IMR-90 (cell line): ENCODE measurements around the gene PROSER2. TPM values are rescaled to one million over a fixed set of nuclear protein-coding genes. Genes with fewer than 3 reads are reported as not detected.

Experiments
- ATAC-seq: fragments of 200-7000 bp; cut with Tn5 transposase; 2 replicates; pipeline ENCODE4 v1.9.1; 2020; ENCODE audit warnings: low read depth, mild to moderate bottlenecking, moderate library complexity
- BruUV-seq: library from RNA; stranded (reverse); fragments of 400-500 nt; replicated peaks from 2 replicates; lab custom pipeline; 2021; lab: Mats Ljungman, UMichigan
- CTCF ChIA-PET: fragments of 300-600 bp; formaldehyde crosslinking; extraction: SDS; loops from one replicate; lab custom pipeline; 2021; ENCODE audit warnings: antibody characterized with exemption; lab: Yijun Ruan, JAX
- POLR2A ChIA-PET: fragments of 300-600 bp; sonication (Branson Sonifier 250); formaldehyde crosslinking; loops from one replicate; lab custom pipeline; 2022; ENCODE audit warnings: antibody characterized with exemption; ENCODE audit not compliant: unreplicated experiment; lab: Charles Lee
- DNase-seq: peaks from one replicate; pipeline ENCODE4 v3.0.0; 2013
- H2AFZ ChIP-seq: replicated peaks from 2 replicates; pipeline ENCODE3; 2013; ENCODE audit warnings: low read length, mild to moderate bottlenecking; ENCODE audit not compliant: poor library complexity
- H2AK5ac ChIP-seq: 2 replicates; pipeline ENCODE4 v1.6.1; 2013; ENCODE audit warnings: low read depth, low read length, inconsistent platforms
- H2AK9ac ChIP-seq: replicated peaks from 2 replicates; pipeline ENCODE3; 2013; ENCODE audit warnings: mild to moderate bottlenecking, low read depth, low read length, moderate library complexity; ENCODE audit not compliant: poor library complexity
- H2BK120ac ChIP-seq: 2 replicates; pipeline ENCODE4 v1.6.1; 2013; ENCODE audit warnings: low read depth, low read length, inconsistent platforms
- H2BK15ac ChIP-seq: 3 replicates; pipeline ENCODE4 v1.6.1; 2013; ENCODE audit warnings: low read depth, low read length, inconsistent platforms
- H2BK20ac ChIP-seq: 2 replicates; pipeline ENCODE4 v1.6.1; 2013; ENCODE audit warnings: low read depth, mild to moderate bottlenecking, inconsistent platforms, low read length, moderate library complexity
- H2BK5ac ChIP-seq: 2 replicates; pipeline ENCODE4 v1.6.1; 2013; ENCODE audit warnings: mild to moderate bottlenecking, low read depth, low read length, inconsistent platforms; ENCODE audit not compliant: poor library complexity, severe bottlenecking
- H3K14ac ChIP-seq: replicated peaks from 2 replicates; pipeline ENCODE4 v1.6.1; 2013; ENCODE audit warnings: low read depth, low read length, inconsistent platforms
- H3K18ac ChIP-seq: 2 replicates; pipeline ENCODE4 v1.6.1; 2013; ENCODE audit warnings: low read depth, low read length, control low read depth
- H3K23ac ChIP-seq: 2 replicates; pipeline ENCODE4 v1.6.1; 2013; ENCODE audit warnings: low read depth, low read length, inconsistent platforms
- H3K27ac ChIP-seq: 2 replicates; pipeline ENCODE4 v1.5.1; 2013; ENCODE audit warnings: mild to moderate bottlenecking, control low read depth, low read length; ENCODE audit not compliant: insufficient read depth
- H3K27me3 ChIP-seq: 2 replicates; pipeline ENCODE4 v1.6.1; 2013; ENCODE audit warnings: low read length; ENCODE audit not compliant: control insufficient read depth, insufficient read depth
- H3K36me3 ChIP-seq: 2 replicates; pipeline ENCODE4 v1.6.1; 2013; ENCODE audit warnings: low read length, mixed read lengths; ENCODE audit not compliant: control insufficient read depth, insufficient read depth
- H3K4ac ChIP-seq: 2 replicates; pipeline ENCODE4 v1.6.1; 2013; ENCODE audit warnings: low read depth, low read length, inconsistent platforms
- H3K4me1 ChIP-seq: 2 replicates; pipeline ENCODE4 v1.6.1; 2013; ENCODE audit warnings: low read length, mixed read lengths; ENCODE audit not compliant: control insufficient read depth, insufficient read depth
- H3K4me2 ChIP-seq: 2 replicates; pipeline ENCODE4 v1.6.1; 2013; ENCODE audit warnings: low read depth, mild to moderate bottlenecking, control low read depth, low read length, moderate library complexity
- H3K4me3 ChIP-seq: 2 replicates; pipeline ENCODE4 v1.5.1; 2013; ENCODE audit warnings: low read depth, mild to moderate bottlenecking, control low read depth, low read length, moderate library complexity; ENCODE audit not compliant: insufficient read depth
- H3K56ac ChIP-seq: 2 replicates; pipeline ENCODE4 v1.6.1; 2013; ENCODE audit warnings: low read length, inconsistent platforms; ENCODE audit not compliant: insufficient read depth; ENCODE audit errors: extremely low read depth
- H3K79me1 ChIP-seq, 2 experiments: 2 replicates each; pipeline ENCODE4 v1.6.1; 2013; ENCODE audit warnings: low read length in 2 of 2, inconsistent platforms in 1 of 2, low read depth in 1 of 2
- H3K9ac ChIP-seq: 2 replicates; pipeline ENCODE4 v1.6.1; 2013; ENCODE audit warnings: low read depth, low read length, control low read depth
- H3K9me1 ChIP-seq: 2 replicates; pipeline ENCODE4 v1.6.1; 2013; ENCODE audit warnings: low read length, inconsistent platforms; ENCODE audit not compliant: insufficient read depth
- H3K9me3 ChIP-seq: 2 replicates; pipeline ENCODE4 v1.6.1; 2013; ENCODE audit warnings: low read length; ENCODE audit not compliant: control insufficient read depth, insufficient read depth
- H4K20me1 ChIP-seq: 2 replicates; pipeline ENCODE4 v1.6.1; 2013; ENCODE audit warnings: low read length, inconsistent platforms; ENCODE audit not compliant: insufficient read depth
- H4K5ac ChIP-seq: 2 replicates; pipeline ENCODE4 v1.6.1; 2013; ENCODE audit warnings: mild to moderate bottlenecking, low read depth, low read length, control low read depth
- H4K8ac ChIP-seq, 2 experiments: 2 replicates each; pipeline ENCODE4 v1.6.1; 2013; ENCODE audit warnings: low read depth in 2 of 2, low read length in 2 of 2, control low read depth in 1 of 2, inconsistent platforms in 1 of 2
- H4K91ac ChIP-seq: 2 replicates; pipeline ENCODE4 v1.6.1; 2013; ENCODE audit warnings: low read depth, low read length, inconsistent platforms; ENCODE audit not compliant: insufficient read depth
- FOS ChIP-seq: fragments of 150-350 bp; IDR thresholded peaks from 2 replicates; pipeline ENCODE4 v1.6.1; 2016; ENCODE audit warnings: low read depth, low read length
- NFE2L2 ChIP-seq: fragments of 150-350 bp; IDR thresholded peaks from 2 replicates; pipeline ENCODE4 v1.6.1; 2016; ENCODE audit warnings: low read depth, mild to moderate bottlenecking, low read length
- RAD21 ChIP-seq: IDR thresholded peaks from 2 replicates; pipeline ENCODE4 v1.6.1; 2012; ENCODE audit warnings: low read length, improper control_type of control experiment
- SMC3 ChIP-seq: fragments of 150-350 bp; IDR thresholded peaks from 2 replicates; pipeline ENCODE4 v1.6.1; 2016; ENCODE audit warnings: low read depth, mild to moderate bottlenecking, antibody characterized with exemption, low read length, moderate library complexity
- WGBS, 2 experiments: methylation state at CpG; one replicate each; pipeline versions ENCODE4 v1.1.5 to v1.1.7; 2013; ENCODE audit warnings: missing lambda C conversion rate in 2 of 2; ENCODE audit not compliant: insufficient read length in 1 of 2; ENCODE audit errors: extremely low coverage in 2 of 2; 5-methylcytosine and 5-hydroxymethylcytosine counted together
- dilution Hi-C: fragments of 300-500 bp; cut with HindIII; formaldehyde crosslinking; loops from one replicate; pipeline ENCODE4 v1.14.3; 2018; ENCODE audit warnings: low sequenced_read_pairs; ENCODE audit not compliant: unreplicated experiment
- in situ Hi-C: fragments of 300-500 bp; cut with MboI; formaldehyde crosslinking; loops from 3 replicates; pipeline ENCODE4 v1.14.3; 2019; ENCODE audit warnings: low sequenced_read_pairs, inconsistent platforms, mixed read lengths
- intact Hi-C: fragments of 100-400 bp; cut with micrococcal nuclease; formaldehyde crosslinking; loops from 2 replicates; pipeline ENCODE4 v1.10.0; 2022
- polyA plus RNA-seq, 3 experiments: library from polyadenylated mRNA; depleted of rRNA; stranded (reverse); fragments of >200 nt; gene quantifications; 2 replicates each; pipeline ENCODE4 v1.2.3, GENCODE V29; 2012; ENCODE audit warnings: low replicate concordance in 1 of 3
- total RNA-seq: library from RNA; depleted of rRNA; stranded (reverse); fragments of >200 nt; gene quantifications from 2 replicates; pipeline ENCODE4 v1.2.3, GENCODE V29; 2012

The PROSER2 gene
- total and polyA plus RNA-seq, 2 of the 4 experiments (the other 2 are of a cell fraction), result 1.4 to 2.0 TPM

- no peak overlapping the region for H3K18ac ChIP-seq
- H3K23ac ChIP-seq, result peak overlapping the region; percentile 38; the same call in 1 of the 2 replicates
- WGBS, 2 experiments, result 76% methylated on average over 5 of the region's 8 CpGs; no CpG with 5 or more reads in 1 of the 2 experiments
- no peak overlapping the region for H3K9ac ChIP-seq
- no peak overlapping the region for H4K91ac ChIP-seq
- H2BK20ac ChIP-seq, result no peak overlapping the region
- H4K20me1 ChIP-seq, result no peaks in the 10 kb centered on the region
- no TSS peak for BruUV-seq
- no peak for TF ChIP-seq FOS
- no peak for TF ChIP-seq NFE2L2
- TF ChIP-seq SMC3, result no peak
- no peak for TF ChIP-seq RAD21
- H3K4me2 ChIP-seq, result no peak overlapping the region
- no peaks in the 10 kb centered on the region for H3K9me1 ChIP-seq
- in situ Hi-C loops, result no loop called here
- no peak overlapping the region for H3K56ac ChIP-seq
- no peak overlapping the region for H4K5ac ChIP-seq
- no peak overlapping the region for H3K4ac ChIP-seq
- H3K27me3 ChIP-seq, result no peaks in the 10 kb centered on the region; the same call in 1 of the 2 replicates
- no peak overlapping the region for H3K27ac ChIP-seq
- intact Hi-C loops, result no loop called here
- no peaks in the 10 kb centered on the region for H3K4me1 ChIP-seq
- dilution Hi-C loops, result no loop called here
- H2BK5ac ChIP-seq, result no peak overlapping the region
- H2AK5ac ChIP-seq, result no peak overlapping the region
- ChIA-PET CTCF (interaction anchor here (0.9 to 1.0 kb wide), 2 partner anchors 9 to 13 kb away, joined by 3 read pairs; no protein-coding TSS in a partner anchor), POLR2A (no interaction called here)
- no peak overlapping the region for H2AK9ac ChIP-seq
- no peak overlapping the region for H2BK15ac ChIP-seq
- H3K79me1 ChIP-seq, result no peaks in the 10 kb centered on the region
- H2AFZ ChIP-seq, result peak overlapping the region; percentile 23
- no peak overlapping the region for H3K4me3 ChIP-seq
- no peak overlapping the region for H4K8ac ChIP-seq
- no peak overlapping the region for H3K14ac ChIP-seq
- no peaks in the 10 kb centered on the region for H3K36me3 ChIP-seq
- H2BK120ac ChIP-seq, result no peak overlapping the region
- ATAC-seq (no peak), DNase-seq (no peak)
- H3K9me3 ChIP-seq, result no peaks in the 10 kb centered on the region
Observed at GRCh38 chr10:11906714-11907113, 83.6 kb downstream of the PROSER2 start.
